IMR-90 (cell line): Measurements from ENCODE around the gene MAGI2. TPM values are rescaled to one million over a fixed set of nuclear protein-coding genes. Genes with fewer than 3 reads are reported as not detected.

Experiments
- ATAC-seq: fragments of 200-7000 bp; cut with Tn5 transposase; 2 replicates; pipeline ENCODE4 v1.9.1; 2020; ENCODE audit warnings: low read depth, mild to moderate bottlenecking, moderate library complexity
- BruUV-seq: library from RNA; stranded (reverse); fragments of 400-500 nt; replicated peaks from 2 replicates; lab custom pipeline; 2021; lab: Mats Ljungman, UMichigan
- CTCF ChIA-PET: fragments of 300-600 bp; formaldehyde crosslinking; extraction: SDS; loops from one replicate; lab custom pipeline; 2021; ENCODE audit warnings: antibody characterized with exemption; lab: Yijun Ruan, JAX
- POLR2A ChIA-PET: fragments of 300-600 bp; sonication (Branson Sonifier 250); formaldehyde crosslinking; loops from one replicate; lab custom pipeline; 2022; ENCODE audit warnings: antibody characterized with exemption; ENCODE audit not compliant: unreplicated experiment; lab: Charles Lee
- DNase-seq: peaks from one replicate; pipeline ENCODE4 v3.0.0; 2013
- H2AFZ ChIP-seq: replicated peaks from 2 replicates; pipeline ENCODE3; 2013; ENCODE audit warnings: low read length, mild to moderate bottlenecking; ENCODE audit not compliant: poor library complexity
- H2AK5ac ChIP-seq: 2 replicates; pipeline ENCODE4 v1.6.1; 2013; ENCODE audit warnings: low read depth, low read length, inconsistent platforms
- H2AK9ac ChIP-seq: replicated peaks from 2 replicates; pipeline ENCODE3; 2013; ENCODE audit warnings: mild to moderate bottlenecking, low read depth, low read length, moderate library complexity; ENCODE audit not compliant: poor library complexity
- H2BK120ac ChIP-seq: 2 replicates; pipeline ENCODE4 v1.6.1; 2013; ENCODE audit warnings: low read depth, low read length, inconsistent platforms
- H2BK15ac ChIP-seq: 3 replicates; pipeline ENCODE4 v1.6.1; 2013; ENCODE audit warnings: low read depth, low read length, inconsistent platforms
- H2BK20ac ChIP-seq: 2 replicates; pipeline ENCODE4 v1.6.1; 2013; ENCODE audit warnings: low read depth, mild to moderate bottlenecking, inconsistent platforms, low read length, moderate library complexity
- H2BK5ac ChIP-seq: 2 replicates; pipeline ENCODE4 v1.6.1; 2013; ENCODE audit warnings: mild to moderate bottlenecking, low read depth, low read length, inconsistent platforms; ENCODE audit not compliant: poor library complexity, severe bottlenecking
- H3K14ac ChIP-seq: replicated peaks from 2 replicates; pipeline ENCODE4 v1.6.1; 2013; ENCODE audit warnings: low read depth, low read length, inconsistent platforms
- H3K18ac ChIP-seq: 2 replicates; pipeline ENCODE4 v1.6.1; 2013; ENCODE audit warnings: low read depth, low read length, control low read depth
- H3K23ac ChIP-seq: 2 replicates; pipeline ENCODE4 v1.6.1; 2013; ENCODE audit warnings: low read depth, low read length, inconsistent platforms
- H3K27ac ChIP-seq: 2 replicates; pipeline ENCODE4 v1.5.1; 2013; ENCODE audit warnings: mild to moderate bottlenecking, control low read depth, low read length; ENCODE audit not compliant: insufficient read depth
- H3K27me3 ChIP-seq: 2 replicates; pipeline ENCODE4 v1.6.1; 2013; ENCODE audit warnings: low read length; ENCODE audit not compliant: control insufficient read depth, insufficient read depth
- H3K36me3 ChIP-seq: 2 replicates; pipeline ENCODE4 v1.6.1; 2013; ENCODE audit warnings: low read length, mixed read lengths; ENCODE audit not compliant: control insufficient read depth, insufficient read depth
- H3K4ac ChIP-seq: 2 replicates; pipeline ENCODE4 v1.6.1; 2013; ENCODE audit warnings: low read depth, low read length, inconsistent platforms
- H3K4me1 ChIP-seq: 2 replicates; pipeline ENCODE4 v1.6.1; 2013; ENCODE audit warnings: low read length, mixed read lengths; ENCODE audit not compliant: control insufficient read depth, insufficient read depth
- H3K4me2 ChIP-seq: 2 replicates; pipeline ENCODE4 v1.6.1; 2013; ENCODE audit warnings: low read depth, mild to moderate bottlenecking, control low read depth, low read length, moderate library complexity
- H3K4me3 ChIP-seq: 2 replicates; pipeline ENCODE4 v1.5.1; 2013; ENCODE audit warnings: low read depth, mild to moderate bottlenecking, control low read depth, low read length, moderate library complexity; ENCODE audit not compliant: insufficient read depth
- H3K56ac ChIP-seq: 2 replicates; pipeline ENCODE4 v1.6.1; 2013; ENCODE audit warnings: low read length, inconsistent platforms; ENCODE audit not compliant: insufficient read depth; ENCODE audit errors: extremely low read depth
- H3K79me1 ChIP-seq, 2 experiments: 2 replicates each; pipeline ENCODE4 v1.6.1; 2013; ENCODE audit warnings: low read length in 2 of 2, inconsistent platforms in 1 of 2, low read depth in 1 of 2
- H3K9ac ChIP-seq: 2 replicates; pipeline ENCODE4 v1.6.1; 2013; ENCODE audit warnings: low read depth, low read length, control low read depth
- H3K9me1 ChIP-seq: 2 replicates; pipeline ENCODE4 v1.6.1; 2013; ENCODE audit warnings: low read length, inconsistent platforms; ENCODE audit not compliant: insufficient read depth
- H3K9me3 ChIP-seq: 2 replicates; pipeline ENCODE4 v1.6.1; 2013; ENCODE audit warnings: low read length; ENCODE audit not compliant: control insufficient read depth, insufficient read depth
- H4K20me1 ChIP-seq: 2 replicates; pipeline ENCODE4 v1.6.1; 2013; ENCODE audit warnings: low read length, inconsistent platforms; ENCODE audit not compliant: insufficient read depth
- H4K5ac ChIP-seq: 2 replicates; pipeline ENCODE4 v1.6.1; 2013; ENCODE audit warnings: mild to moderate bottlenecking, low read depth, low read length, control low read depth
- H4K8ac ChIP-seq, 2 experiments: 2 replicates each; pipeline ENCODE4 v1.6.1; 2013; ENCODE audit warnings: low read depth in 2 of 2, low read length in 2 of 2, control low read depth in 1 of 2, inconsistent platforms in 1 of 2
- H4K91ac ChIP-seq: 2 replicates; pipeline ENCODE4 v1.6.1; 2013; ENCODE audit warnings: low read depth, low read length, inconsistent platforms; ENCODE audit not compliant: insufficient read depth
- BHLHE40 ChIP-seq: fragments of 150-350 bp; IDR thresholded peaks from 2 replicates; pipeline ENCODE4 v1.6.1; 2016; ENCODE audit warnings: mild to moderate bottlenecking, low read depth, low read length
- CEBPB ChIP-seq: IDR thresholded peaks from 2 replicates; pipeline ENCODE4 v1.6.1; 2012; ENCODE audit warnings: low read depth, low read length, improper control_type of control experiment
- CHD1 ChIP-seq: IDR thresholded peaks from 2 replicates; pipeline ENCODE4 v1.6.1; 2012; ENCODE audit warnings: low read depth, low read length, improper control_type of control experiment
- FOS ChIP-seq: fragments of 150-350 bp; IDR thresholded peaks from 2 replicates; pipeline ENCODE4 v1.6.1; 2016; ENCODE audit warnings: low read depth, low read length
- MAZ ChIP-seq: IDR thresholded peaks from 2 replicates; pipeline ENCODE4 v1.6.1; 2012; ENCODE audit warnings: low read depth, mild to moderate bottlenecking, low read length, improper control_type of control experiment, moderate library complexity, borderline replicate concordance
- NFE2L2 ChIP-seq: fragments of 150-350 bp; IDR thresholded peaks from 2 replicates; pipeline ENCODE4 v1.6.1; 2016; ENCODE audit warnings: low read depth, mild to moderate bottlenecking, low read length
- RCOR1 ChIP-seq: IDR thresholded peaks from 2 replicates; pipeline ENCODE4 v1.6.1; 2012; ENCODE audit warnings: mild to moderate bottlenecking, low read length, improper control_type of control experiment; ENCODE audit not compliant: insufficient replicate concordance
- RFX5 ChIP-seq: IDR thresholded peaks from 2 replicates; pipeline ENCODE4 v1.8.0; 2012; ENCODE audit warnings: low read depth, mild to moderate bottlenecking, low read length, moderate library complexity
- SMC3 ChIP-seq: fragments of 150-350 bp; IDR thresholded peaks from 2 replicates; pipeline ENCODE4 v1.6.1; 2016; ENCODE audit warnings: low read depth, mild to moderate bottlenecking, antibody characterized with exemption, low read length, moderate library complexity
- WGBS, 2 experiments: methylation state at CpG; one replicate each; pipeline versions ENCODE4 v1.1.5 to v1.1.7; 2013; ENCODE audit warnings: missing lambda C conversion rate in 2 of 2; ENCODE audit not compliant: insufficient read length in 1 of 2; ENCODE audit errors: extremely low coverage in 2 of 2; 5-methylcytosine and 5-hydroxymethylcytosine counted together
- dilution Hi-C: fragments of 300-500 bp; cut with HindIII; formaldehyde crosslinking; loops from one replicate; pipeline ENCODE4 v1.14.3; 2018; ENCODE audit warnings: low sequenced_read_pairs; ENCODE audit not compliant: unreplicated experiment
- in situ Hi-C: fragments of 300-500 bp; cut with MboI; formaldehyde crosslinking; loops from 3 replicates; pipeline ENCODE4 v1.14.3; 2019; ENCODE audit warnings: low sequenced_read_pairs, inconsistent platforms, mixed read lengths
- intact Hi-C: fragments of 100-400 bp; cut with micrococcal nuclease; formaldehyde crosslinking; loops from 2 replicates; pipeline ENCODE4 v1.10.0; 2022
- polyA plus RNA-seq, 3 experiments: library from polyadenylated mRNA; depleted of rRNA; stranded (reverse); fragments of >200 nt; gene quantifications; 2 replicates each; pipeline ENCODE4 v1.2.3, GENCODE V29; 2012; ENCODE audit warnings: low replicate concordance in 1 of 3
- total RNA-seq: library from RNA; depleted of rRNA; stranded (reverse); fragments of >200 nt; gene quantifications from 2 replicates; pipeline ENCODE4 v1.2.3, GENCODE V29; 2012
- TF ChIP-seq, protein P1 (sequence below): conservative IDR thresholded peaks from 2 replicates; pipeline ENCODE4 v1.5.1; 2012; ENCODE audit warnings: mild to moderate bottlenecking, low read depth, low read length, improper control_type of control experiment
- TF ChIP-seq, protein P2 (sequence below): fragments of 150-350 bp; IDR thresholded peaks from 2 replicates; pipeline ENCODE4 v1.6.1; 2016; ENCODE audit warnings: low read depth, mild to moderate bottlenecking, low read length, moderate library complexity, borderline replicate concordance
- TF ChIP-seq, protein P3 (sequence below): fragments of 150-350 bp; IDR thresholded peaks from 2 replicates; pipeline ENCODE4 v1.6.1; 2017; ENCODE audit warnings: mild to moderate bottlenecking, antibody characterized with exemption, low read length, low read depth

MAGI2 gene
- total and polyA plus RNA-seq, 2 of the 4 experiments (the other 2 are of a cell fraction) = 2.5 to 17.9 TPM

DNA sequence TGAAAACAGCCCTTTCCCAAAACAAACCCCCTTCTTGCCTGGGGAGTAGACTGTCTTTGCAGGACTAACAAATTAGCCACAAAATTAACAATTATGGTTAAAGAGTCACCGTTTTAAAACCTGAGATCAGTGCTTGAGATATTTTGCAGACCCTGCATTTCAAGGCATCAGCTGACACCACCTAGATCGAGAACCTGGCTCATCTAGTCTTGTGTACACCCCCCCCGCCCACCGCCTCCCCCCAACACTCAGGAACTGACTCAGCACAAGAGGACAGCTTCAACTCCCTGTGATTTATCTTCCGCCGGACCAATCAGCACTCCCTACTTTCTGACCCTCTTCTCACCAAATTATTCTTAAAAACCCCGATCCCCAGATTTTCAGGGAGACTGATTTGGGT, 917.8 kb downstream of the MAGI2 start:
- ChIA-PET POLR2A (no interaction called here), CTCF (interaction anchor here (0.9 kb wide), 1 partner anchor 14 kb away, joined by 4 read pairs; no protein-coding TSS in a partner anchor)
- Histone ChIP-seq H3K9me3 (no peaks in the 10 kb centered on the region), H3K79me1 (no peaks in the 10 kb centered on the region), H2AK9ac (no peak overlapping the region), H3K27me3 (no peaks in the 10 kb centered on the region), H4K8ac (no peak overlapping the region), H3K36me3 (no peaks in the 10 kb centered on the region), H3K23ac (no peak overlapping the region), H2BK120ac (no peak overlapping the region), H2AFZ (no peak overlapping the region), H3K18ac (no peak overlapping the region), H2BK15ac (no peak overlapping the region), H2AK5ac (no peak overlapping the region), H3K4me3 (no peak overlapping the region), H4K5ac (no peak overlapping the region), H3K9me1 (no peaks in the 10 kb centered on the region), H3K4me1 (no peaks in the 10 kb centered on the region), H3K27ac (no peak overlapping the region), H3K56ac (no peak overlapping the region), H3K4ac (no peak overlapping the region), H3K4me2 (no peak overlapping the region), H4K20me1 (no peaks in the 10 kb centered on the region), H3K14ac (no peak overlapping the region), H2BK5ac (no peak overlapping the region), H3K9ac (no peak overlapping the region), H4K91ac (no peak overlapping the region), H2BK20ac (no peak overlapping the region)
- 30% methylated on average over 3 of the region's 7 CpGs; no CpG with 5 or more reads in 1 of the 2 experiments for WGBS, 2 experiments
- DNase-seq (no peak), ATAC-seq (no peak)
- intact Hi-C loops (no loop called here), dilution Hi-C loops (no loop called here), in situ Hi-C loops (no loop called here)
- BruUV-seq = no TSS peak
- TF ChIP-seq RCOR1 = no peak
- TF ChIP-seq MAZ = no peak
- no peak for TF ChIP-seq RFX5
- TF ChIP-seq FOS = no peak
- TF ChIP-seq, protein P1, sequence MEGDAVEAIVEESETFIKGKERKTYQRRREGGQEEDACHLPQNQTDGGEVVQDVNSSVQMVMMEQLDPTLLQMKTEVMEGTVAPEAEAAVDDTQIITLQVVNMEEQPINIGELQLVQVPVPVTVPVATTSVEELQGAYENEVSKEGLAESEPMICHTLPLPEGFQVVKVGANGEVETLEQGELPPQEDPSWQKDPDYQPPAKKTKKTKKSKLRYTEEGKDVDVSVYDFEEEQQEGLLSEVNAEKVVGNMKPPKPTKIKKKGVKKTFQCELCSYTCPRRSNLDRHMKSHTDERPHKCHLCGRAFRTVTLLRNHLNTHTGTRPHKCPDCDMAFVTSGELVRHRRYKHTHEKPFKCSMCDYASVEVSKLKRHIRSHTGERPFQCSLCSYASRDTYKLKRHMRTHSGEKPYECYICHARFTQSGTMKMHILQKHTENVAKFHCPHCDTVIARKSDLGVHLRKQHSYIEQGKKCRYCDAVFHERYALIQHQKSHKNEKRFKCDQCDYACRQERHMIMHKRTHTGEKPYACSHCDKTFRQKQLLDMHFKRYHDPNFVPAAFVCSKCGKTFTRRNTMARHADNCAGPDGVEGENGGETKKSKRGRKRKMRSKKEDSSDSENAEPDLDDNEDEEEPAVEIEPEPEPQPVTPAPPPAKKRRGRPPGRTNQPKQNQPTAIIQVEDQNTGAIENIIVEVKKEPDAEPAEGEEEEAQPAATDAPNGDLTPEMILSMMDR = no peak
- TF ChIP-seq, protein P2, sequence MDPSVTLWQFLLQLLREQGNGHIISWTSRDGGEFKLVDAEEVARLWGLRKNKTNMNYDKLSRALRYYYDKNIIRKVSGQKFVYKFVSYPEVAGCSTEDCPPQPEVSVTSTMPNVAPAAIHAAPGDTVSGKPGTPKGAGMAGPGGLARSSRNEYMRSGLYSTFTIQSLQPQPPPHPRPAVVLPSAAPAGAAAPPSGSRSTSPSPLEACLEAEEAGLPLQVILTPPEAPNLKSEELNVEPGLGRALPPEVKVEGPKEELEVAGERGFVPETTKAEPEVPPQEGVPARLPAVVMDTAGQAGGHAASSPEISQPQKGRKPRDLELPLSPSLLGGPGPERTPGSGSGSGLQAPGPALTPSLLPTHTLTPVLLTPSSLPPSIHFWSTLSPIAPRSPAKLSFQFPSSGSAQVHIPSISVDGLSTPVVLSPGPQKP = no peak
- TF ChIP-seq BHLHE40 = no peak
- TF ChIP-seq NFE2L2 = no peak
- no peak for TF ChIP-seq CEBPB
- no peak for TF ChIP-seq CHD1
- TF ChIP-seq, protein P3, sequence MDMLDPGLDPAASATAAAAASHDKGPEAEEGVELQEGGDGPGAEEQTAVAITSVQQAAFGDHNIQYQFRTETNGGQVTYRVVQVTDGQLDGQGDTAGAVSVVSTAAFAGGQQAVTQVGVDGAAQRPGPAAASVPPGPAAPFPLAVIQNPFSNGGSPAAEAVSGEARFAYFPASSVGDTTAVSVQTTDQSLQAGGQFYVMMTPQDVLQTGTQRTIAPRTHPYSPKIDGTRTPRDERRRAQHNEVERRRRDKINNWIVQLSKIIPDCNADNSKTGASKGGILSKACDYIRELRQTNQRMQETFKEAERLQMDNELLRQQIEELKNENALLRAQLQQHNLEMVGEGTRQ = no peak
- TF ChIP-seq SMC3 = no peak
